8988T (cell line): ENCODE results near the gene N4BP2L1.
A peak's percentile ranks its signal among the peaks of the same experiment; 100 is the strongest.

Source experiments
- DNase-seq: peaks from one replicate; pipeline ENCODE4 v3.0.0; 2011

Gene N4BP2L1

DNA sequence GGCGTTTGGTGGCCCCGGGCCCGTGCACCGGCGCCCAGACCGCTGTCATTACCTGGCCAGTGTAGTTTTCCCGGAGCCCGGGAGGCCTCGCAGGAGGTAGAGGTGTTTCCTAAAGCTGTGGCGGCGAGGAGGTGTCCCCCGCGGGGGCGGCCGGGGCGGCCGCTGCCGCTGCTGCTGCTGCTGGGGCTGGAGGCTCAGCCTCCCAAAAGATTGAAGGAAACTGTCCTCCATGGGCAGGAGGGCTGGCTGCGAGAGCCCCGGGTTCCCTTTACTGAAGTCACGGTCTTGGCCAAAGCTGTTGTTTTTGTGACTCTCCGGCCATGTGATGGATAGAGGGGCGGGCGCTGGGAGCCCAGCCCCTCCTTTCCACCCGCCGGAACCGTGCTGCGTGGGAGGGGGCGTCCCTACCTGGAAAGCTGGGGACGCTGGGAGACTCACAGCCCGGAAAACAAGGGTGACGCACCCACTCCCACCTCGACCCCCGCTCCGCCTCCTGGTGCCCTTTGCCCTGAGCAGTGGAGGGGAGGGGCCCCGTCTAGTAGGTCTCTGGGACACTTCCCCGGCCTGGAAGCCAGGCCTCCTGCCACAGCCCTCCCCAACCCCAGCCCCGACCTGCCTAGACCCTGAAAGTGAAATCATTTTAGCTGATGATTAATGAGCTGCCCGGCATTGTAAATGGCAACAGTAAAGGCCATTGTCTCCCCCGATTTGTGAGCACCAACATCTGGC, at the start of gene N4BP2L1:
N4BP2L1 (minus strand) TSS at position 279 of the 729 bp plus-strand sequence; CDS start at position 231, 48 bp downstream.
- peak; percentile 53 for DNase-seq

DNA sequence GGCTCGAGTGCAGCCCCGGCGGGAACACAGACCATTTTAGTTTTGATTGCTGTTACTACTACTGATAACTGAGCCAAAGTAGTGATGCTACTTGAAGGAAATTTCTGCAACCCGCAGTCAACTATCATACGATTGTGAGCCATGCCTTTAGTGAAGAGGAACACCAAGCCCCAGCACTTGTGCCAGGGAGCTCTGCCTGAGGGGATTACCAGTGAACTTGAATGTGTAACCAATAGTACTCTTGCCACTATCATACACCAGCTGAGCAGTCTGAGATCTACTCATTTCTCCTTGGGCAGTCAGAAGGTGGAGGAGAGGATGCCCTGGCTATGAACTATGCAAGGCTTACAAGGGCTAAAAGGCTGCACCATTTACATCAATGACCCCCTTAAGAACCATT, 49.0 kb upstream of the N4BP2L1 start:
- DNase-seq: no peak

DNA sequence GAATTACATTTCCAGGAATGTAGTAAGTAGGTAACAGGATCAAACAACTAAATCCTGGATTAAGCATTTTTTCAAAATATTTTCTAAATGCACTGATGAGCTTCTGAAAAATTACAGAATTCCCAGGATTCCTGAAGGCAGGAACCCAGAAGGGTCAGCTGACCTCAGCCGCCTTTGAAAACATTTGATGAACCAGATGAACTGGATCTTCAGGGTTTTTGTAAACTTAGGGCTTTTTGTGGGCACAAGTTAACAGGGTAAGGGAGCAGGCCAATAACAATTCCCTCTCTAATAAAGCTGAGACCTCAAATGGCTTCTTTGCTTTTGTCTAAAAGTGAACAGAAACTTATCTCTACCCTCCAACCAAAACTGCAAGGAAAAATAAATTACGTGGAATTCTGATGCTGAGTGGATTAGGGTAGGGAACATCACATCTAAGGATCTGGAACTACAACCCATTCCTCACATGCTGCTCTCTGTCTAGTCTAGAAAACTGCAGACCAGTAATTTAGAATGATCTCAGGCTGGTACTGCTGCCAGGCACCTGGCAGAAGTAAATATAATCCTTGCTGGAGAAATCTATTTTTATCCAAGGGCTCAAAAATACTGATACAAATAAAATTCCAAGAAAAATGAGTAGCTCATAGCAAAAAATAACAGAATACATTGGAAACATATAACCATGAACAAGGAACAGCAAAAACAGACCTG, 48.2 kb upstream of the N4BP2L1 start:
- DNase-seq: no peak

DNA sequence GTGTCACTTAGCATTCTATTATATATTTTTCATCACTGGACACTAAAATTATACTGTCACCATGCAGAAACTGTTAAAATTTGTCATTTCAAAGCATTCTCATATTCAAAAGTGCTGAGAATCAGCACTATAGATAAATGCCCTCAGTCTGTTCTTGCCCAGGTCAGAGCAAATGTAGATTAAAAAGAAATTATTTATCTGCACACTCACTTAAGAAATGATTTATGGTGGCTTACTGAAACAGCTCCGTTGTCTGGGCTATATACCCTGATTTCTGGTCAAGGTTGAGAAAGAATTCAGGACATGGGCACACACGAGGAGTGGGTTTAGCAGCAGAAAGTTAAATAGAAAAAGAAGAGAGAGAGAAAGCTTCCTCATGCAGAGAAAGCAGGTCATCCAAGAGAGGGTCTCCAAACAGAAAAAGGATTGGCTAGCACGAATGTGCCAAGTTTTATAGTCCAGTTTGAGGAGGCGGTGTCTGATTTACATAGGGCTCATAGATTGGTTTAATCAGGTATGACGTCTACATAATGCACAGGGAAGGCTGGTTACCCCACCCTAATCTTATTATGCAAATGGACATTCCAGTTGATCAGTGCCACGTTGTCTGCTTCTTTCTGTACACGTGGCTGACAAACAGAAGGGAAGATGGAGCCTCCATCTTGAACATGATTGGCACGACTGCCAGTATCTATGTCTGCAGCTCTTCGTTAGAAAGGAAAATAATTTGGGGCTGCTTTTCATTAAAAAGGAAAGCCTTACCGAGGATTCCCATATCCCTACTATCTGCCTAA, 47.3 kb upstream of the N4BP2L1 start:
- no peak for DNase-seq

DNA sequence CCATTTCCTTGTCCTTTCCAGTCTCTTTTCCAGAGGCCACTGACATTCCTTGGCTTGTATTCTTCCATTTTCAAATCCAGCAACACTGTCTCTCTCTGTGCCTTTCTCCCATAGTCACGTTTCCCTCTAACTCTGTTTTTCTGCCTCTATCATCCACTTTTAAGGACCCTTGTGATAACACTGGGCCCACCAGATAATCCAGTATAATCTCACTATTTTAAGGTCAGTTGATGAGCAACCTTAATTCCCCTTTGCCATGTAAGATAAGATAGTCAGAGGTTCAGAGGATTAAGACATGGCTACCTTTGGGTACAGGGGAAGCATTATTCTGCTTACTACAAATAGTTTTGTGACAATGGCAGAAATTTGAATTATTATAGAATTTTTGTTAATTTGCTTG, 45.7 kb upstream of the N4BP2L1 start:
- DNase-seq: no peak

DNA sequence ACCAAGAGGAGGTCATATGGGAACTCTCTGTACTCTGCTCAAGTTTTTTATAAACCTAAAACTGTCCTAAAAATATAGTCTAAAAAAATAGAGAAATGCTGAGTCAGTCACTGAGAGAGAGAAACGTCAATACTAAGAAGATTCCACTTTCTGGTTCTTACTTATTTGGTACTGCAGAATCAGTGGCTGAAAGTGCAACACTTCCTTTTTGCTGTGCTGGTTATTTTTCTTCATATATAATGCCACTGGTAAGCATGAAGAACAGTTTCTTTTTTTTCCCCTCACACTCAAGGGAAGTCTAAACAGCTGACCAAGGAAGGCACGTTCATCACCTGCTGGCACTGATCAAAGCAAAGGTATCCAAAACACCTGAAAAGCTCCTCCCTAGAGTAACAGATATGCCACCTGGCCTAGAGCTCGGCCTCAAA, 44.3 kb upstream of the N4BP2L1 start:
- no peak for DNase-seq

DNA sequence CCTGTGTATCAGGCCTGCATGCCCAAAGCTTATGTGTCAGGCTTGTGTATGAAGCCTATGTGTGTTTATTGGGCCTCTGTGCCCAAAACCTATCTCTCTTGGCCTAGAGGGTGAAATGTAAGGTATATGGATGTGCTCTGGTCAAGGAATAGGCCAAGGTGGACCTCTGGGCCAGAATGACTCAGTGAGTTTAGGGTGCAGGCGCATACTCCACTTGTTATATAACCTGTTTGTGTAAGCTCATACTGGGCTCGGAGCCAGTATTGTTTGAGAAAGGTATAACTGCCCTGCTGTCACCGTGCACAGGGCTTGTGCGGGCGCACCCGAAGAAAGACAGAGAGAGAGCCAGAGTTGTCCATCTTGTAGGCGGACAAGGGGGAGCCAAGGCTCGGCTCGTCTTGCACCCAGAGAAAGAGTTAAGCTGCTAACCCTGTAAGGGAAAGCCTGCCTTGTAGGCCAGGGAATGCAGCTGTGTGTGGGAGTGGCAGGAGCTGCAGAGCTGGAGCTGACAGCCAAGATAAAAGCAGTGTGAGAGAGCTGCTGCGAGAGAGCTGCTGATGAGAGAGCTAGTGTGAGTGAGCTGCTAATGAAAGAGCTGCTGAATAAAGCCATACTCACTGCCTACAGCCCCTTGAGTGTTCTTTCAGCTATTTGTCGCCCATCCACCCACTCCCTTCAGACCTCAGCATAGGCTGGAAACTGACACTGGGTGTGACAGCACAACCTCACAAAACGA, 43.4 kb upstream of the N4BP2L1 start:
- no peak for DNase-seq

DNA sequence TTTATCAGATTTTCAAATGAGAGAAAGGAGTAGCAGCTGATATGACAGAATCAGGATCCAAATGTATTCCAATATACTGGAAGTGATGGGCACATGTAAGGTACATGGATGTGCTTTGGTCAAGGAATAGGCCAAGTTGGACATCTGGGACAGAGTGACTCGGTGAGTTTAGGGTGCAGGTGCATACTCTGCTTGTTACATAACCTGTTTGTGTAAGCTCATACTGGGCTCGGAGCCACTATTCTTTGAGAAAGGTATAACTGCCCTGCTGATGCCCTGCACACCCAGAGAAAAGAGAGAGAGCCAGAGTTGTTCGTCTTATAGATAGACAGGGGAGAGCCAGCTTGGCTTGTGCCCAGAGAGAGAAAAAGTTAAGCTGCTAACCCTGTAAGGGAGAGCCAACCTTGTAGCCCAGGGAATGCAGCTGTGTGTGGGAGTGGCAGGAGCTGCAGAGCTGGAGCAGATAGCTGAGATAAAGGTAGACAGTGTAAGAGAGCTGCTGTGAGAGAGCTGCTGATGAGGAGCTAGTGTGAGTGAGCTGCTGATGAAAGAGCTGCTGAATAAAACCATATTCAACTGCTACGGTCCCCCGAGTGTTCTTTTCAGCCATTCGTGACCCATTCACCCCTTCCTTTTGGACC, 40.7 kb upstream of the N4BP2L1 start:
- no peak for DNase-seq

DNA sequence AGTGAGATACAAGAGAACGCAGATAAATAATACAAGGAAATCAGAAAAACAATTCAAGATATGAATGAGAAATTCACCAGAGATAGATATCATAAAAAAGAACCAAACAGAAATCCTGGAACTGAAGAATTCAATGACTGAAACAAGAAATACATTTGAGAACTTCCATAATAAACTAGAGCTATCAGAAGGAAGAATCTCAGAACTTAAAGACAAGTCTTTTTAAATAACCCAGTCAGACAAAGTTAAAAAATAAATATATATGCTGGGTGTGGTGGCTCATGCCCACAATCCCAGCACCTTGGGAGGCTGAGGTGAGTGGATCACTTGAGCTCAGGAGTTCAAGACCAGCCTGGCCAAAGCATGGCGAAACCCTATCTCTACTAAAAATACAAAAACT, 28.7 kb upstream of the N4BP2L1 start:
- DNase-seq: no peak

DNA sequence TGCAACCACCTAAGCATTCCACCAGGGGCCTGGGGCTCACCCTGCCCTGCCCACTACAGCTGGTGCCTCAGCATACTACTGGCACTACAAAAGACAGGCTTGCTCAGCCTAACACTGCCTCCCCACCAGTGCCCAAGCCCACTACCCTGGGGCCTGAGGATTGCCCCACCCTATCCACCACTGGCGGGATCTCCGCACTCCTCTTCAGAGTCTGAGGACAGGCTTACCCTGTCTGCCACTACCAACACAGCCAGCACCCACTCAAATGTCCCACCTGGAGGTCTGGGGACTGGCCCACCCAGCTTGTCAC, 27.6 kb upstream of the N4BP2L1 start:
- DNase-seq: no peak

DNA sequence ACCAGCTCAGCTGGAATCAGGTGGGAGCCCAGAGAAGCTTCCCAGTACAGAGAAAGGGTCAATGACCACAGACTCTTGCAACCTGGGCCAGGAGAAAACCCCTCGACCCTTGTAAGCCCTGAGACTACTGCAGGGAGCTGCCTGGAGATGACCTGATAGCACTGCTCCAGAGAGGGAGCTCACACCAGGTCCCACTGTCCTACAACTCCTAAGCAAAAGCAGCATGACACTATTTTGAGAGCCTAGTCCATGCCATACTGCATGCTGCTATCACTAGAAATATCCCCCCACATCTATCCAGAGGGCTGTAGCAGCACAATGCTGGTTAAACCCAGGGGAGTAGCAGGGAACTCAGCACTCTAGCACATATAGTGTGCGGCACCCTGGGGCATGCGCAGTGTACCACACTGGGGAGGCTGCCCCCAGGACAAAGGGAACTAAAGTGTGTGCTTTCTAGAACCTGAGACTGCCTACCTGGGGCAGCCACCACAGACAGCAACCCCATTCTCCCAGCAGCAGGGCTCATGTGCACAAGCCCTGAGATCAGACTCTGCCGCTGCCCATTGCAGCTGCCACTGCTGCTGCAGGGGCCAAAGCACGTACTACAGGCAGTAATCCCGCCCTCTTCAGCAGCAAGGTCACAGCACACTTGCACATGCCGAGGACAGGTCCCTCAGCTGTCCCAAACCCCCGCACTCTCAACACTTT, 27.1 kb upstream of the N4BP2L1 start:
- DNase-seq: no peak

DNA sequence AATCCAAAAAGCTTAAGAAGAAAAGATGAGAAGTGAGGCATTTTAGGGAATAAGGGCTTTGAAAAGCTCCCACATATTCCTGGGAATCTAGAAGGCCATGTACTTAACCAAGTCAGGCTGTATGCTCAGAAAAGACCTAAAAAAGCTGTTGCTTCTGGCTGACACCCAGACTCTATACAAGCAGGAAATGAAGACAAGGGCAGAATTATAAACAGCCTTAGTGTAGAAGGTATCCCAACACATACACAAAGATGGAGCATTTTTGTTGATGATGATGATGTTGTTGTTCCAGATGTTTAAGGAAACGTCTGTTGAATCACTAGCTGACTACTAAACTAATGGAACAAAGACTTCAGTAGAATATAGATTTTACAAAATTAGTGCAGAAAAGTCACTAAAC, 26.1 kb upstream of the N4BP2L1 start:
- DNase-seq: no peak

DNA sequence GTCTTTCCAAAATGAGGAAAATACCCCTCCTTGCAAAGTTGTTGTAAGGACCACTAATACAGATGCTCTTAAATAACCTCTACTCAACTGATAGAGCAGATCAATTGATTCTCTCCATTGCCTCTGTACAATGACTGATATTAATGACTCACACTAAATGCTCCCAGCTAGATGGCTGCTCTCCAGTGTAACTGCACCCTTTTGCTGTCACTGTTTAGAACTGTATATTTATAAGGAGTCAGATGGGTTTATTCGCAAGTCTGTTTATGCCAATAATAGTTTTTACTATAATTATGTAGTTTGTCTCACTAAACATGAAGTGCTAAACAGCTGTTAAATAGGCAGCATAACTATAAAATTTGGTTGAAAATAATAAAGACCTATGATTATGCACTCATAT, 21.0 kb upstream of the N4BP2L1 start:
- DNase-seq: no peak

DNA sequence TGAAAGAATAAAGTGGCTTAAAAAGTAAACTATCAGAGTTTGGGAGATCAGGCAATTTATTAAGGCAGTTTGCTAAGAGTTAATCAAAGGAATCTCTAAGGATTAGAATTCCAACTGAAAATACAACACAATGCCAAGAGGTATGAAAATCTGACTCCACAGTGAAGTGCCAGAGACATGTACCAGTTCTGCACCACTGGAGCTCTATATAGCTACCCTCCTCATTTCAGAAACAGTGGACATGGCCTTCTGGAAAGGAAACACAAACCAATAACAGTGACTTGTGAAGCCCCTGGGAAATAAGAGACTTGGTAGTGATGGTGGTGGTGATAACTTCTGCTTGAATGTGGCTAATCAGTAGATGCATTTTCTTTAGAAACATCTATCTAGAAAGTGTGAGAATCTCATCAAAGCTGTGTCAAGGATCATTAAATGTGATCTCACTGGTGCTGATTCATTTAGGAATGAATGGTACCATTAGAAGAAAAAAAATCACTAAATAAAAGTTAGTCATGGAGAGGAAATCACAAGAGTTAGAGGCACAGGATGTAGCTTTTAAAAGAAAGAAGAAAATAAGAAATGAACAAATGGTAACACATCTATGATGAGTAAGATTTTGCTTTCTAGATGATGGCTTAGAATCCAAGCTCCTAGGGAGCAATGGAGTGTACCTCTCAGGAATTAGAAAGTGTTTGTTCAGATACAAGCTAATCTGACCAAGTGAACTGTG, 20.1 kb upstream of the N4BP2L1 start:
- DNase-seq: no peak

DNA sequence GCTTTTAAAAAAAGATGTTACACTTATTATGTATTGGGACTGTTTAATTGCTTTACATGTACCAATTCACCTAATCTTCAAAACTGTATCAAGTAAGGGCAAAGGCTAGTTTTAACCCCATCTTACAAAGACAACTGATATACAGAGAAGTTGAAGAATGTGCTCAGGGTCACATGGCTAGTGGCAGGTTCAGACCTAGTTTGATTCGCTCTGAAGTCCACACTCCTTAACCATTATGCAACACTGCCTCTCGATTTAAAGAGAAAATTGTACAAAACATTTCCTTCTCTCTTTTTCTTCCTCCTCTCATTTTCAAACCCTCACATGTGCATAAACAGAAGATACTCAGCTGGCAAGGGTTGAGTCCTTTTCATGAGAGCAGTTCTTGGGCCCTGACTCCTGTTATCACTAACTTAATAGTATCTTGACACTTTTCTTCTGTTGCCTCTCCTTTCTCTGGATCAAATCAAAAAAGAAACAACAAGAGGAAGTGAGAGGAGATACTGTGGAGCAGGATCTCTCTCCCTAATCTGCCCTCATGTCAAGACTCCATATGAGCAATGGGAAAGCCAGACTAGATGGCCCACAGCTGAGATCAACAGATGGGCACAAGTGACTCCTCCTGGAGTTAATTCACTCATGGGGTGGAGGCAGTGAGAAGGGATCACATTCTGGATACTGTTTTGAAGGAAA, 19.0 kb upstream of the N4BP2L1 start:
- no peak for DNase-seq

DNA sequence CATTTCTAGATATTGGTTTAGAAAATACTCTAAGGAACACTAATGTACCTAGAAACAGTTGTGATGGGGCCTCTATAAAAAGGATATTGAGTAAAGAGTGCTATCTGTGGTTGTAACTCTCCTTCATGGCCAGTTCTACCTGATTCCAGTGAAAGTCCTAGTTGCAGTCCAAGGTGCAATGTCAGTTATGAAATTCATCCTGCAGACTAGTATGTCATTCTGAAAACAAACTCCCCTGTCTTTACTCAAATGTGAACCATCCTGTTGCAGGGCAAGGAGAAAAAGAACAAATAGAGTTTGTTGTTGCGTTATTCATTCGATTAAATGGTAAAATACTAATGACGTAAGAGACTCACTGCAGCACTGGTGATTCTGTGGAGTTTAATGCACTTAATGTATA, 18.3 kb upstream of the N4BP2L1 start:
- no peak for DNase-seq

DNA sequence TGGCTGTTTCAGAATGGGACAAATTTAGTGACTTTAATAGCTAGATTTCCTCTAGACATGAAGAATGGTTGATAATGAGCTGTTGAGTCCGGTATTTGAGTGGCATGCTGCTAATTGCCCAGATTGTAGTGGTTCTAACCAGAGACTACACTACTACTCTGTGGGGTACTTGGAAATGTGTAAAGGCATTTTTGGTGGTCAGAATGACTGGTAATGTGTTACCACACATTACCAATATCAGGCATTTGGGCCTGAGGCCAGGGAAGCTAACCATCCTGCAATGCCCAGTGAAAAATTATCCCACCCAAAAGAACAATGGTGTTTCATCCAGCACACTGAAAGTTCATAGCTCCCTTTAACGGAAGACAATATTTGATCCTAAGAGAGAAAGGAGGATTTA, 17.5 kb upstream of the N4BP2L1 start:
- DNase-seq: no peak

DNA sequence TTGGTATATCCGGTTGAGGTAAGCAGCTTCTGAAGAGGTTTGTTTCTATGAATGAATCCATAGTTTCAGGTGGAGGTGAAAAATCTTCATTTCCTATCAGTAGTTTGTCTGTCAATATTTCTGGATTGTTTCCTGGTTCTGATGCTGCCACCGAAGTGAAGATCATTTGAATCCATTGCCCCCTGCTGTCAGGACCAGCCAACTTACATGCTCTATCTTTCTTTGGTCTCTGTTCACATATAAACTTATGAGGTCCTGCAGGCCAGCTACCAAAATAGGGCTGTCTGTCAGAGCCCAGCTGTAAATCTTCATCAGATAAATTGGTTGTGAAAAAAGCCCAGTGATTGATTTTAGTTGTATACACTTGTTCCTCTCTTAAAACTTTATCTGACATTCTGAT, 15.2 kb upstream of the N4BP2L1 start:
- DNase-seq: no peak

DNA sequence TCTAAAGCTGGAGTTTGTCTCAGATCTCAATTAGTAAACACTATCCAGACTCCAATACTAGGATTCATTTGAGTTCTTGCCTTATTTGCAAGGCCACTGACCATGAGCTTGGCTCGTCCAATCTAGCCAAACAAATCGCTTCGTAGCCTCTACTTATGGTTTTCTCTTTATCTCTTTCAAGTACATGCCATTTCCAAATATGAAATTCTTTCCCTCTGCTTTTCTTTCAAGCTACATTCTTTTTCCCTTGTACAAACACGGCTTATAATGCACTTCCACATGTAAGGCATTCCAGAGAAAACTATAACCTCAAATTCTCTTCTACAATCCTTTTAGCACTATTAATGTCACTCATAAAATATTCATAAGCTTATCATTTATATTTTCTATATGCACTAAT, 10.9 kb upstream of the N4BP2L1 start:
- DNase-seq: no peak

DNA sequence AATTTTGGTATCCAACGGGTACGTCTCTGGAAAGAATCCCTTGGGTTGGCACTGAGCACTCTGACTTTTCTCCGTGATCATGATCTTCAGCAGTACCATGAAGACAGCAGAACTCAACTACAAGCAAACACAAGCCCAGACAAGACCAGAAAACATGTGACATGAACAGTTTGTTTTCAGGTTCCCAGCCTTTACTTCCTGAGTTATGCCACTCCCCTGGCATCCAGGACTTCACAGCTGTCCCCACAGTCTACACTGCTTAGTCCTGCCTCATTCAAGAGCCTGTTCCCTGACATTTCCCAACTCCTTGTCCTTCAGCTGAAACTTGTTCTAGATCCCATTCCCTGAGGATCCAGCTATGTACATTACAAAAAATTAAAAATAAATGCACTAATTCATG, 4.9 kb upstream of the N4BP2L1 start:
- no peak for DNase-seq

DNA sequence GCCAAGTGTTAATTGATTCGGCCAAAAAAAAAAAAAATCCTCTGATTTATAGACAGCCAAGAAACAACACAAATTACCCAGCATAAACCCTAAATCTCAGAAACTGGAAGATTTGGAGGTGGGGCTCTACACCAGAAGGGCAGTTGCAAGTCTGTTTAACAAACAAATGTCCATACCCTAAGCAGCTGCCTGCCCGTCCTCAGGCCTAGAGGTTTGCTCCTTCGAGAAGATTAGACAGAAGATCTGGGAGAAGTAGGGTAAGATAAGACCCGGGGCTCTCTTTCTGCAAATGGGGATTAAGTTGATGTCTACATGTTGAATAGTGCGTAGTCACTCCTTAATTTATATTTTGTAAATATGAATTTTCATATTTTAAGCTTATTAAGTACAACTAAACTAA, 3.4 kb upstream of the N4BP2L1 start:
- DNase-seq: no peak
